Body of pancreas (tissue), 4 donors: ENCODE data around the gene UTP15.

Source experiments
- POLR2A ChIP-seq, 3 donors: fragments of 450-650 bp; IDR thresholded peaks; one replicate each; pipeline ENCODE4 v1.6.1; 2016; ENCODE audit warnings: antibody characterized with exemption in 3 of 3, mild to moderate bottlenecking in 2 of 3
- TF ChIP-seq, protein P1 (sequence below), 7 experiments: fragments of 450-650 bp in 4 of 7; fragments of 200-600 bp in 3 of 7; sonication (generic) in 3 of 7; IDR thresholded peaks; one replicate each; pipeline ENCODE4 v1.5.1; 2016 to 2019; ENCODE audit warnings: antibody characterized with exemption in 7 of 7

DNA sequence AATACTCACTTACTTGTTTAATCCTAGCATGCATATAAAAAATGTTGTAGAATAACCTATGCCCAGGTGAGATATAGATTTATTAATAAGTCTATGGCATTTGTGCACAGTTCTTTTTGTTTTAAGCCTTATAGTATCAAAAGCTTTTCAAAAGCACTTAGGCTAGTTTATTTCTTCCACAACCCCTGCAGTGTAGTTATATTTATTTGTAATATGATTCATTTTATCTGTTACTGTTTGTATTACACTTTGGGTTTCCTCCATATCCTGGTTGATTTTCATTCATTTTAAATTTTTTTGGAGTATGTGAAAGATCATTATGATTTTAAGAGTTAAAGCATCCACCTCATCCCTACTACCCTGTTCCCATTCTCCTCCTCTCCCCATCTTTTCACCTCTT is 41.7 kb downstream of the UTP15 start:
- TF ChIP-seq POLR2A (IDR thresholded peaks at IDR 0.05): no peak
- TF ChIP-seq, protein P1, sequence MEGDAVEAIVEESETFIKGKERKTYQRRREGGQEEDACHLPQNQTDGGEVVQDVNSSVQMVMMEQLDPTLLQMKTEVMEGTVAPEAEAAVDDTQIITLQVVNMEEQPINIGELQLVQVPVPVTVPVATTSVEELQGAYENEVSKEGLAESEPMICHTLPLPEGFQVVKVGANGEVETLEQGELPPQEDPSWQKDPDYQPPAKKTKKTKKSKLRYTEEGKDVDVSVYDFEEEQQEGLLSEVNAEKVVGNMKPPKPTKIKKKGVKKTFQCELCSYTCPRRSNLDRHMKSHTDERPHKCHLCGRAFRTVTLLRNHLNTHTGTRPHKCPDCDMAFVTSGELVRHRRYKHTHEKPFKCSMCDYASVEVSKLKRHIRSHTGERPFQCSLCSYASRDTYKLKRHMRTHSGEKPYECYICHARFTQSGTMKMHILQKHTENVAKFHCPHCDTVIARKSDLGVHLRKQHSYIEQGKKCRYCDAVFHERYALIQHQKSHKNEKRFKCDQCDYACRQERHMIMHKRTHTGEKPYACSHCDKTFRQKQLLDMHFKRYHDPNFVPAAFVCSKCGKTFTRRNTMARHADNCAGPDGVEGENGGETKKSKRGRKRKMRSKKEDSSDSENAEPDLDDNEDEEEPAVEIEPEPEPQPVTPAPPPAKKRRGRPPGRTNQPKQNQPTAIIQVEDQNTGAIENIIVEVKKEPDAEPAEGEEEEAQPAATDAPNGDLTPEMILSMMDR (IDR thresholded peaks at IDR 0.05): no peak
